Astrocyte (in vitro differentiated cells and primary cell): Measurements from ENCODE around the gene FAM236C. TPM values are rescaled to one million over a fixed set of nuclear protein-coding genes. Genes with fewer than 3 reads are reported as not detected.
"Not testable (repeated sequence)": the region's sequence is repeated elsewhere in the genome, so short reads cannot be mapped to it uniquely, and the experiment has no call there.

Experiments used
- DNase-seq: peaks from one replicate; pipeline ENCODE4 v3.0.0-alpha.2; 2010; ENCODE audit warnings: low read depth
- FAIRE-seq: peaks from 2 replicates; lab custom pipeline; 2011; peaks lifted over from hg19 to GRCh38; lab: Jason Lieb, UNC
- H2AFZ ChIP-seq: 2 replicates; pipeline ENCODE4 v1.6.0; 2012; ENCODE audit warnings: low read depth, low read length, inconsistent platforms
- H3K27ac ChIP-seq: 2 replicates; pipeline ENCODE4 v1.5.1; 2011; ENCODE audit warnings: low read depth, low read length, inconsistent platforms
- H3K27me3 ChIP-seq: 2 replicates; pipeline ENCODE4 v1.6.0; 2011; ENCODE audit warnings: low read length, inconsistent platforms; ENCODE audit not compliant: insufficient read depth
- H3K36me3 ChIP-seq: 2 replicates; pipeline ENCODE4 v1.5.1; 2011; ENCODE audit warnings: low read length, inconsistent platforms; ENCODE audit not compliant: insufficient read depth
- H3K4me1 ChIP-seq: 2 replicates; pipeline ENCODE4 v1.5.1; 2011; ENCODE audit warnings: low read length, inconsistent platforms; ENCODE audit not compliant: insufficient read depth
- H3K4me2 ChIP-seq: 2 replicates; pipeline ENCODE4 v1.6.0; 2012; ENCODE audit warnings: low read length, inconsistent platforms
- H3K4me3 ChIP-seq: 2 replicates; pipeline ENCODE4 v1.5.1; 2011; ENCODE audit warnings: low read depth, mild to moderate bottlenecking, low read length, inconsistent platforms; ENCODE audit not compliant: insufficient read depth
- H3K79me2 ChIP-seq: 2 replicates; pipeline ENCODE4 v1.6.0; 2012; ENCODE audit warnings: mild to moderate bottlenecking, low read length, inconsistent platforms; ENCODE audit not compliant: insufficient read depth
- H3K9ac ChIP-seq: 2 replicates; pipeline ENCODE4 v1.6.0; 2012; ENCODE audit warnings: mild to moderate bottlenecking, low read length, inconsistent platforms
- H3K9me3 ChIP-seq: 2 replicates; pipeline ENCODE4 v1.5.1; 2012; ENCODE audit warnings: low read depth, mild to moderate bottlenecking, low read length, inconsistent platforms; ENCODE audit not compliant: insufficient read depth
- H4K20me1 ChIP-seq: 2 replicates; pipeline ENCODE4 v1.6.0; 2012; ENCODE audit warnings: low read length, inconsistent platforms; ENCODE audit not compliant: insufficient read depth
- H3K27ac Mint-ChIP-seq: one replicate; pipeline ENCODE4 v1.8.0; 2021; ENCODE audit warnings: mild to moderate bottlenecking, mixed read lengths; ENCODE audit not compliant: unreplicated experiment
- H3K27me3 Mint-ChIP-seq: one replicate; pipeline ENCODE4 v1.8.0; 2021; ENCODE audit warnings: low read depth, mixed read lengths; ENCODE audit not compliant: unreplicated experiment
- H3K36me3 Mint-ChIP-seq: one replicate; pipeline ENCODE4 v1.8.0; 2021; ENCODE audit warnings: low read depth, mixed read lengths; ENCODE audit not compliant: unreplicated experiment
- H3K4me1 Mint-ChIP-seq: one replicate; pipeline ENCODE4 v1.8.0; 2021; ENCODE audit warnings: low read depth, mixed read lengths; ENCODE audit not compliant: unreplicated experiment
- H3K4me3 Mint-ChIP-seq: one replicate; pipeline ENCODE4 v1.8.0; 2021; ENCODE audit warnings: mild to moderate bottlenecking, moderate library complexity, mixed read lengths; ENCODE audit not compliant: unreplicated experiment
- H3K9me3 Mint-ChIP-seq: one replicate; pipeline ENCODE4 v1.8.0; 2021; ENCODE audit warnings: mild to moderate bottlenecking, mixed read lengths; ENCODE audit not compliant: unreplicated experiment
- total RNA-seq: library from RNA; stranded (reverse); gene quantifications from 2 replicates; pipeline ENCODE4 v1.2.1, GENCODE V29; 2021

The FAM236C gene
- total RNA-seq, 1 donor from 2014 or later: not detected

GRCh38 chrX:72936882-72937455 lies 24.6 kb downstream of the FAM236C start:
- H4K20me1 ChIP-seq, H3K9ac ChIP-seq, H3K79me2 ChIP-seq, H3K27ac ChIP-seq, H3K36me3 Mint-ChIP-seq, H3K9me3 ChIP-seq, DNase-seq, H3K27ac Mint-ChIP-seq, H3K4me2 ChIP-seq, H3K9me3 Mint-ChIP-seq, H3K27me3 Mint-ChIP-seq, H2AFZ ChIP-seq, H3K27me3 ChIP-seq, H3K4me3 ChIP-seq, H3K4me3 Mint-ChIP-seq, H3K4me1 ChIP-seq, H3K4me1 Mint-ChIP-seq, H3K36me3 ChIP-seq: not testable (repeated sequence)
- peak; percentile 100 for FAIRE-seq

DNA sequence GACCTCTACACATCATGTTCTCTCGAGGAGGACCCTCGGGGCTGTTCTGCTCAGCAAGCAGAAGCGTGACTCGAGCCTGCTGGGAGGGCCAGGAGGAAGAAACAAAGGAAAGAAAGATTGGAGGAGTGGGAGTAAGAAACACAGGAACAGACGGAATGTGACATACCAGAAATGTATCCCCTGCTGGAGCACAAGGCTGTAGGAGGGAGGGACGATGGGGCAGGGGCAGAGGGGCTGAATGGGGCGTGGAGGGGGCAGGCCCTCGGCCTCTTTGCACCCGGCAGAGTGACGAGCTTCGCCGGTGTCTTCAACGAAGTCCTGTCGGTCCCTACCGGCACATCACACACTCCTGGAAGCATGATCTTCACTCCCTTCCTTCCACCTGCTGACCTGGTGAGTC lies 25.5 kb downstream of the FAM236C start, which contains the start of gene FAM236A:
FAM236A (plus strand) TSS at position 301 of the 400 bp plus-strand sequence; CDS start at position 358, 57 bp downstream.
- not testable (repeated sequence) for H3K27ac ChIP-seq, H2AFZ ChIP-seq, H3K9ac ChIP-seq, H3K36me3 ChIP-seq, H3K4me3 ChIP-seq, H3K27ac Mint-ChIP-seq, FAIRE-seq, H3K4me1 ChIP-seq, H3K36me3 Mint-ChIP-seq, H3K4me3 Mint-ChIP-seq, H3K27me3 Mint-ChIP-seq, H3K4me2 ChIP-seq, H3K27me3 ChIP-seq, H3K79me2 ChIP-seq, H3K9me3 Mint-ChIP-seq, H4K20me1 ChIP-seq, DNase-seq, H3K9me3 ChIP-seq, H3K4me1 Mint-ChIP-seq

DNA sequence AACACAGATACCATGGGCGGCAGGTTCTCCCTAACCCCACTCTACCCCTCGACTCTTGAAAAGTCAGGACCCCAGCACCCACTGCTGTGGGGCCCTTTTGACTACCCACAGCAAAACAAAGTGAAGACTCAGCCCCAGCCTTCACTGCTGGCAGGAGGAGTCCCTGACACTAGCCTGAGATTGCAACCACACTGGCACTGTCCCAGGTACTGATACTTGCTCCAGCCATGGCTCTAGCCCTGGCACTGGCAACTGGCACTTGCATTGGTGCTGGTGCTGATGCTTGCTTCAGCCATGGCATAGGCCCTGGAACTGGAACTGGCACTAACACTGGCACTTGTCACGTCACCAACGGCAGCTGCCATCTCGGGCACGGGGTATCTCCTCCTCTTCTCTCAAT lies 29.9 kb downstream of the FAM236C start:
- not testable (repeated sequence) for DNase-seq, H3K4me1 Mint-ChIP-seq, H3K4me3 ChIP-seq, H3K4me2 ChIP-seq, H3K27ac ChIP-seq, H4K20me1 ChIP-seq, H3K9me3 ChIP-seq, H3K27me3 Mint-ChIP-seq, H3K27ac Mint-ChIP-seq, H2AFZ ChIP-seq, H3K27me3 ChIP-seq, H3K79me2 ChIP-seq, H3K9ac ChIP-seq, H3K36me3 ChIP-seq, H3K9me3 Mint-ChIP-seq, H3K4me1 ChIP-seq, H3K4me3 Mint-ChIP-seq, H3K36me3 Mint-ChIP-seq
- peak; percentile 98 for FAIRE-seq

DNA sequence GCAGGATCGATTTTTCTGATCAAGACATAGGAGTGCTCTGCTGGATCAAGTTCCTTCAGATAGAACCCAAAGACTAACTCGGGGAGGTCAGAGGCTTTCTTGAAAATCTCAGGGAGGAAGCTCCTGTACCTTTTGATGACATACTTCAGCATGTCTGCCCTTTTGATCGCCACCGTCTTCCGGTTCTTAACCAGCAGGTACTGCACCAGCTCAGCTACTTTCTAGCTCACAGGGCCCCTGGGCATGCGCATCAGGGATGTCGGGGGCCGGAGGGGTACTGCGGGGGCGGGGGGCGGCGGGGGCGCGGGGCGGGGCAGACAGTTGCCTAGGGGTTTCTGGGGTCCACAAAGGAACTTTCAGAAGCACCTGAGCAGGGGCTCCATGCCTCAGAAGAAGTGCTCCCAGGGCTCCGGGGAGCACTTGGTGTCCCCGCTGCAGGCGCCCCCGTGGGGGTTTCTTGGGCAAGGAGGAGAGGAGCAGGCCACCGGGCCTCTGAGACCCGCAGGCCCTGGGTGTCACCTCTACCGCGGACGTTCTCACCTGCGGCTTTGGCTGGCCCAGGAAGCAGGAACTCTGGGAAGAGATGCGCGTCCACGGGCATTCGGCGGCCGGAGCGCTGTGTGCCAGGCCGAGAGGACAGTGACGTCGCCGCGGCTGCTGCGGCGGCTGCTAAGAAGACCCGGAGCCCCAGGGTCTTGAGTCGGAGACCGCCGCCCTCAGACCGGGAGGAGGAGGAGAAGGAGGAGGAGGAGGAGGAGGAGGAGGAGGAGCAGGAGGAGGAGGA lies 30.8 kb downstream of the FAM236C start:
- H3K27me3 ChIP-seq, H3K9me3 ChIP-seq, H3K4me2 ChIP-seq, H3K4me1 Mint-ChIP-seq, H4K20me1 ChIP-seq, H3K79me2 ChIP-seq, H3K27ac ChIP-seq, H3K4me3 Mint-ChIP-seq, H3K9me3 Mint-ChIP-seq, H2AFZ ChIP-seq, H3K27me3 Mint-ChIP-seq, H3K4me1 ChIP-seq, H3K27ac Mint-ChIP-seq, H3K9ac ChIP-seq, FAIRE-seq, DNase-seq, H3K36me3 Mint-ChIP-seq, H3K36me3 ChIP-seq, H3K4me3 ChIP-seq: not testable (repeated sequence)

GRCh38 chrX:72943819-72944169 lies 31.4 kb downstream of the FAM236C start, which contains the start of gene DMRTC1:
DMRTC1 (minus strand) TSS chrX:72943837; CDS start chrX:72875694, 68,143 bp downstream.
- H2AFZ ChIP-seq, H3K4me3 ChIP-seq, H3K36me3 Mint-ChIP-seq, H3K9me3 Mint-ChIP-seq, H3K4me2 ChIP-seq, H3K27ac ChIP-seq, H3K79me2 ChIP-seq, H3K27me3 Mint-ChIP-seq, H3K9me3 ChIP-seq, H3K9ac ChIP-seq, DNase-seq, H3K27me3 ChIP-seq, H3K4me1 Mint-ChIP-seq, H3K4me1 ChIP-seq, H3K36me3 ChIP-seq, H3K27ac Mint-ChIP-seq, H3K4me3 Mint-ChIP-seq, H4K20me1 ChIP-seq: not testable (repeated sequence)
- FAIRE-seq: peak; percentile 95

DNA sequence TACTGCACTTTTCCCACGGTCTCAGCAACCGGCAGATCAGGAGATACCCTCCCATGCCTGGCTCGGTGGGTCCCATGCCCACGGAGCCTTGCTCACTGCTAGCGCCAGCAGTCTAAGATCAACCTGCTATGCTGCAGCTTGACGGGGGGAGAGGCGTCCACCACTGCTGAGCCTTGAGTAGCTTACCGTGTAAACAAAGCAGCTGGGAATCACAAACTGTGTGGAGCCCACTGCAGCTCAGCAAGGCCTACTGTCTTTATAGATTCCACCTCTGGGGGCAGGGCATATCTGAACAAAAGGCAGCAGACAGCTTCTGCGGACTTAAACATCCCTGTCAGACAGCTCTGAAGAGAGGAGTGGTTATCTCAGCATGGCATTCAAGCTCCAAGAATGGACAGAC lies 47.6 kb downstream of the FAM236C start:
- FAIRE-seq, H3K27me3 Mint-ChIP-seq, H3K27ac Mint-ChIP-seq, H4K20me1 ChIP-seq, H3K4me3 Mint-ChIP-seq, H3K9me3 ChIP-seq, H3K4me1 Mint-ChIP-seq, H3K9me3 Mint-ChIP-seq, H3K27me3 ChIP-seq, H3K4me2 ChIP-seq, H2AFZ ChIP-seq, DNase-seq, H3K9ac ChIP-seq, H3K27ac ChIP-seq, H3K36me3 ChIP-seq, H3K79me2 ChIP-seq, H3K4me1 ChIP-seq, H3K36me3 Mint-ChIP-seq, H3K4me3 ChIP-seq: not testable (repeated sequence)
